T-helper 2 cell treated with Interferon-gamma antibody and Interleukin-4, amounts not matched to agents 5 μg/mL and 100 μg/mL, for 36 hours (primary cell): Measurements from ENCODE around the gene SPATA20.

Experiments
- DNase-seq: peaks from one replicate; pipeline ENCODE4 v3.0.0; 2021; ENCODE audit warnings: low spot score
- H3K27ac Mint-ChIP-seq: one replicate; pipeline ENCODE4 v1.8.0; 2021; ENCODE audit warnings: mild to moderate bottlenecking, mixed read lengths
- H3K27me3 Mint-ChIP-seq: one replicate; pipeline ENCODE4 v1.8.0; 2021; ENCODE audit warnings: low read depth, mixed read lengths
- H3K36me3 Mint-ChIP-seq: one replicate; pipeline ENCODE4 v1.8.0; 2021; ENCODE audit warnings: low read depth, mixed read lengths
- H3K4me1 Mint-ChIP-seq: one replicate; pipeline ENCODE4 v1.8.0; 2021; ENCODE audit warnings: low read depth, mixed read lengths
- H3K4me3 Mint-ChIP-seq: one replicate; pipeline ENCODE4 v1.8.0; 2022; ENCODE audit warnings: mild to moderate bottlenecking, moderate library complexity, mixed read lengths
- H3K9me3 Mint-ChIP-seq: one replicate; pipeline ENCODE4 v1.8.0; 2021; ENCODE audit warnings: mixed read lengths

Gene SPATA20

GRCh38 chr17:50563092-50563511 is 16.1 kb downstream of the SPATA20 start:
- DNase-seq = no peak
- H3K27ac Mint-ChIP-seq = no peak overlapping the region
- H3K4me1 Mint-ChIP-seq = peaks cover 9% of the 10 kb centered on the region
- no peaks in the 10 kb centered on the region for H3K9me3 Mint-ChIP-seq
- H3K4me3 Mint-ChIP-seq = no peak overlapping the region
- H3K27me3 Mint-ChIP-seq = peaks cover 75% of the 10 kb centered on the region
- H3K36me3 Mint-ChIP-seq = no peaks in the 10 kb centered on the region

- H3K4me1 Mint-ChIP-seq = peaks cover 8% of the 10 kb centered on the region
- H3K4me3 Mint-ChIP-seq = no peak overlapping the region
- H3K36me3 Mint-ChIP-seq = no peaks in the 10 kb centered on the region
- peaks cover 58% of the 10 kb centered on the region for H3K27me3 Mint-ChIP-seq
- H3K27ac Mint-ChIP-seq = no peak overlapping the region
- no peak for DNase-seq
- no peaks in the 10 kb centered on the region for H3K9me3 Mint-ChIP-seq
These were observed 17.9 kb downstream of the SPATA20 start for GRCh38 chr17:50564916-50565315.

- DNase-seq = no peak
- H3K27ac Mint-ChIP-seq = no peak overlapping the region
- H3K9me3 Mint-ChIP-seq = no peaks in the 10 kb centered on the region
- no peaks in the 10 kb centered on the region for H3K36me3 Mint-ChIP-seq
- H3K4me1 Mint-ChIP-seq = peaks cover 5% of the 10 kb centered on the region
- peaks cover 54% of the 10 kb centered on the region for H3K27me3 Mint-ChIP-seq
- no peak overlapping the region for H3K4me3 Mint-ChIP-seq
These were observed 18.7 kb downstream of the SPATA20 start for GRCh38 chr17:50565402-50566350.

GRCh38 chr17:50566886-50567285 is 19.9 kb downstream of the SPATA20 start:
- no peaks in the 10 kb centered on the region for H3K36me3 Mint-ChIP-seq
- H3K27me3 Mint-ChIP-seq = peaks cover 56% of the 10 kb centered on the region
- H3K4me1 Mint-ChIP-seq = peaks cover 5% of the 10 kb centered on the region
- H3K4me3 Mint-ChIP-seq = no peak overlapping the region
- no peak overlapping the region for H3K27ac Mint-ChIP-seq
- no peaks in the 10 kb centered on the region for H3K9me3 Mint-ChIP-seq
- DNase-seq = no peak

- peaks cover 39% of the 10 kb centered on the region for H3K27me3 Mint-ChIP-seq
- H3K27ac Mint-ChIP-seq = no peak overlapping the region
- no peak for DNase-seq
- H3K9me3 Mint-ChIP-seq = no peaks in the 10 kb centered on the region
- no peak overlapping the region for H3K4me3 Mint-ChIP-seq
- H3K36me3 Mint-ChIP-seq = no peaks in the 10 kb centered on the region
- peaks cover 1% of the 10 kb centered on the region for H3K4me1 Mint-ChIP-seq
These were observed 21.7 kb downstream of the SPATA20 start for GRCh38 chr17:50568659-50569058.

- Mint-ChIP-seq H3K4me3 (no peak overlapping the region), H3K27me3 (peaks cover 32% of the 10 kb centered on the region), H3K27ac (no peak overlapping the region), H3K4me1 (peaks cover 1% of the 10 kb centered on the region), H3K9me3 (no peaks in the 10 kb centered on the region), H3K36me3 (no peaks in the 10 kb centered on the region)
- no peak for DNase-seq
These were observed 22.6 kb downstream of the SPATA20 start for GRCh38 chr17:50569592-50569991.

- no peaks in the 10 kb centered on the region for H3K36me3 Mint-ChIP-seq
- no peak for DNase-seq
- peaks cover 27% of the 10 kb centered on the region for H3K27me3 Mint-ChIP-seq
- H3K4me1 Mint-ChIP-seq = peaks cover 1% of the 10 kb centered on the region
- H3K4me3 Mint-ChIP-seq = no peak overlapping the region
- H3K9me3 Mint-ChIP-seq = no peaks in the 10 kb centered on the region
- no peak overlapping the region for H3K27ac Mint-ChIP-seq
These were observed 23.1 kb downstream of the SPATA20 start for GRCh38 chr17:50570032-50570431.

- H3K36me3 Mint-ChIP-seq = no peaks in the 10 kb centered on the region
- H3K9me3 Mint-ChIP-seq = no peaks in the 10 kb centered on the region
- peaks cover 1% of the 10 kb centered on the region for H3K4me1 Mint-ChIP-seq
- H3K27ac Mint-ChIP-seq = no peak overlapping the region
- H3K4me3 Mint-ChIP-seq = no peak overlapping the region
- H3K27me3 Mint-ChIP-seq = peaks cover 23% of the 10 kb centered on the region
- no peak for DNase-seq
These were observed 23.6 kb downstream of the SPATA20 start for GRCh38 chr17:50570528-50570927.

- Mint-ChIP-seq H3K4me1 (no peaks in the 10 kb centered on the region), H3K4me3 (no peak overlapping the region), H3K9me3 (no peaks in the 10 kb centered on the region), H3K36me3 (no peaks in the 10 kb centered on the region), H3K27ac (no peak overlapping the region), H3K27me3 (peaks cover 12% of the 10 kb centered on the region)
- DNase-seq = no peak
These were observed 24.7 kb downstream of the SPATA20 start for GRCh38 chr17:50571681-50572080.

- Mint-ChIP-seq H3K4me1 (no peaks in the 10 kb centered on the region), H3K27ac (no peak overlapping the region), H3K9me3 (no peaks in the 10 kb centered on the region), H3K36me3 (no peaks in the 10 kb centered on the region), H3K27me3 (peaks cover 4% of the 10 kb centered on the region), H3K4me3 (no peak overlapping the region)
- DNase-seq = no peak
These were observed 25.6 kb downstream of the SPATA20 start for GRCh38 chr17:50572541-50572940.

GRCh38 chr17:50573866-50574611 is 27.1 kb downstream of the SPATA20 start:
- peaks cover 2% of the 10 kb centered on the region for H3K27me3 Mint-ChIP-seq
- no peaks in the 10 kb centered on the region for H3K4me1 Mint-ChIP-seq

GRCh38 chr17:50575581-50576210 is 28.7 kb downstream of the SPATA20 start:
- no peak overlapping the region for H3K4me3 Mint-ChIP-seq
- H3K36me3 Mint-ChIP-seq = no peaks in the 10 kb centered on the region
- no peak for DNase-seq
- peaks cover 2% of the 10 kb centered on the region for H3K27me3 Mint-ChIP-seq
- no peaks in the 10 kb centered on the region for H3K9me3 Mint-ChIP-seq
- H3K4me1 Mint-ChIP-seq = no peaks in the 10 kb centered on the region
- H3K27ac Mint-ChIP-seq = no peak overlapping the region

More at GRCh38 chr17:50573866-50574611, 27.1 kb downstream of the SPATA20 start:
- H3K9me3 Mint-ChIP-seq = no peaks in the 10 kb centered on the region
- DNase-seq = no peak
- H3K27ac Mint-ChIP-seq = no peak overlapping the region
- H3K4me3 Mint-ChIP-seq = no peak overlapping the region
- H3K36me3 Mint-ChIP-seq = no peaks in the 10 kb centered on the region

GRCh38 chr17:50576864-50577263 is 29.9 kb downstream of the SPATA20 start:
- no peak overlapping the region for H3K27ac Mint-ChIP-seq
- H3K36me3 Mint-ChIP-seq = no peaks in the 10 kb centered on the region
- DNase-seq = no peak
- no peaks in the 10 kb centered on the region for H3K4me1 Mint-ChIP-seq
- no peaks in the 10 kb centered on the region for H3K9me3 Mint-ChIP-seq
- H3K27me3 Mint-ChIP-seq = peaks cover 3% of the 10 kb centered on the region
- no peak overlapping the region for H3K4me3 Mint-ChIP-seq

GRCh38 chr17:50577451-50577954 is 30.5 kb downstream of the SPATA20 start:
- Mint-ChIP-seq H3K4me1 (no peaks in the 10 kb centered on the region), H3K27ac (no peak overlapping the region), H3K27me3 (peaks cover 2% of the 10 kb centered on the region), H3K9me3 (no peaks in the 10 kb centered on the region), H3K36me3 (no peaks in the 10 kb centered on the region), H3K4me3 (no peak overlapping the region)
- DNase-seq = no peak
